ENCODE data around the gene RNASEH2B. TPM values are rescaled to one million over a fixed set of nuclear protein-coding genes. Genes with fewer than 3 reads are reported as not detected.

Gene RNASEH2B
- total RNA-seq, 1 experiment from 2014 or later, result 33.3 TPM

DNA sequence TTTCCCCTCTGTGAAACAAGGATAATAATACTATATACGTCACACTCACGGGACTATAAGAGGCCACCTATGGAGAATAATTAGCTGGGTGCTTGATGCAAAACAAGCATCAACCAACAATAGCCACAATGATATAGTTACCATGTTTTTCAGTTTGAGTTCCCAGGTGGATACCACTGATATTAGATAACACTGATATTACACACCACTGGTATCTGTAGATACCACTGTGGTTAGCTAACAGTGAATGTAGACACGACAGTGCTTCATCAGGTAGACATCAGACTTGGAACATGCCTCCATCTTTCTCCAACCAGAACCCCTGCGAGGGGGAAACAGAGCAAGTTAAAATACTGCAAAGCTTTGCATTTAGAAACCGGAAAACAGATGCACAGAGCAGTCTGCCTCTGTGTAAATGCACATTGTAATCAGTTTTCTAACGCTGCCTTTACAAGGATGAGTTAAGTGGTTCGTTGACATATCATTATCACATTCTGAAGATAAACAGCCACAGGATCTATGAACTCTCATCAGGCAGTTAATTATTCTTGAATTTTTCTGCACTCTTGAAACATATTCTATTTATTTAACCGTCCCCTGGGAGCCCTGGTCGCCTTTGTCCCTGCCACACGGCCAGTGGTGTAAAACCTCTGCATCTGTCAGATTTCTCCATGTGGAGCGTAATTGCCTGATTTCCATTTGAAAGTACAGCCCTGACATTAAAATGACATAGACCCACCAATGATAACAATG is 80.7 kb downstream of the RNASEH2B start:
- TF ChIP-seq GTF2I (CRISPR knock-in tag; conservative IDR thresholded peaks at IDR 0.05), result no peak
- no peak for TF ChIP-seq JUN (CRISPR knock-in tag; IDR thresholded peaks at IDR 0.05)
- TF ChIP-seq ZNF671 (CRISPR knock-in tag; IDR thresholded peaks at IDR 0.05), result no peak
- TF ChIP-seq NR1H2 (CRISPR knock-in tag; IDR thresholded peaks at IDR 0.05), result no peak
- no peak for TF ChIP-seq EMX1 (CRISPR knock-in tag; IDR thresholded peaks at IDR 0.05)
- TF ChIP-seq TEAD4 (CRISPR knock-in tag; IDR thresholded peaks at IDR 0.05), result no peak
- TF ChIP-seq ZBTB21 (CRISPR knock-in tag; IDR thresholded peaks at IDR 0.05; ENCODE audit: borderline replicate concordance), result no peak
- TF ChIP-seq, protein P1, sequence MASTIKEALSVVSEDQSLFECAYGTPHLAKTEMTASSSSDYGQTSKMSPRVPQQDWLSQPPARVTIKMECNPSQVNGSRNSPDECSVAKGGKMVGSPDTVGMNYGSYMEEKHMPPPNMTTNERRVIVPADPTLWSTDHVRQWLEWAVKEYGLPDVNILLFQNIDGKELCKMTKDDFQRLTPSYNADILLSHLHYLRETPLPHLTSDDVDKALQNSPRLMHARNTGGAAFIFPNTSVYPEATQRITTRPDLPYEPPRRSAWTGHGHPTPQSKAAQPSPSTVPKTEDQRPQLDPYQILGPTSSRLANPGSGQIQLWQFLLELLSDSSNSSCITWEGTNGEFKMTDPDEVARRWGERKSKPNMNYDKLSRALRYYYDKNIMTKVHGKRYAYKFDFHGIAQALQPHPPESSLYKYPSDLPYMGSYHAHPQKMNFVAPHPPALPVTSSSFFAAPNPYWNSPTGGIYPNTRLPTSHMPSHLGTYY (CRISPR knock-in tag; IDR thresholded peaks at IDR 0.05), result no peak
- TF ChIP-seq, protein P2, sequence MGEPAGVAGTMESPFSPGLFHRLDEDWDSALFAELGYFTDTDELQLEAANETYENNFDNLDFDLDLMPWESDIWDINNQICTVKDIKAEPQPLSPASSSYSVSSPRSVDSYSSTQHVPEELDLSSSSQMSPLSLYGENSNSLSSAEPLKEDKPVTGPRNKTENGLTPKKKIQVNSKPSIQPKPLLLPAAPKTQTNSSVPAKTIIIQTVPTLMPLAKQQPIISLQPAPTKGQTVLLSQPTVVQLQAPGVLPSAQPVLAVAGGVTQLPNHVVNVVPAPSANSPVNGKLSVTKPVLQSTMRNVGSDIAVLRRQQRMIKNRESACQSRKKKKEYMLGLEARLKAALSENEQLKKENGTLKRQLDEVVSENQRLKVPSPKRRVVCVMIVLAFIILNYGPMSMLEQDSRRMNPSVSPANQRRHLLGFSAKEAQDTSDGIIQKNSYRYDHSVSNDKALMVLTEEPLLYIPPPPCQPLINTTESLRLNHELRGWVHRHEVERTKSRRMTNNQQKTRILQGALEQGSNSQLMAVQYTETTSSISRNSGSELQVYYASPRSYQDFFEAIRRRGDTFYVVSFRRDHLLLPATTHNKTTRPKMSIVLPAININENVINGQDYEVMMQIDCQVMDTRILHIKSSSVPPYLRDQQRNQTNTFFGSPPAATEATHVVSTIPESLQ (CRISPR knock-in tag; IDR thresholded peaks at IDR 0.05), result no peak
- no peak for TF ChIP-seq MXD4 (CRISPR knock-in tag; IDR thresholded peaks at IDR 0.05; ENCODE audit: borderline replicate concordance)
- no peak for TF ChIP-seq ESRRA (CRISPR knock-in tag; IDR thresholded peaks at IDR 0.05; ENCODE audit: borderline replicate concordance)
- no peak for TF ChIP-seq ETV6 (CRISPR knock-in tag; IDR thresholded peaks at IDR 0.05)
- TF ChIP-seq, protein P3, sequence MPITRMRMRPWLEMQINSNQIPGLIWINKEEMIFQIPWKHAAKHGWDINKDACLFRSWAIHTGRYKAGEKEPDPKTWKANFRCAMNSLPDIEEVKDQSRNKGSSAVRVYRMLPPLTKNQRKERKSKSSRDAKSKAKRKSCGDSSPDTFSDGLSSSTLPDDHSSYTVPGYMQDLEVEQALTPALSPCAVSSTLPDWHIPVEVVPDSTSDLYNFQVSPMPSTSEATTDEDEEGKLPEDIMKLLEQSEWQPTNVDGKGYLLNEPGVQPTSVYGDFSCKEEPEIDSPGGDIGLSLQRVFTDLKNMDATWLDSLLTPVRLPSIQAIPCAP (CRISPR knock-in tag; IDR thresholded peaks at IDR 0.05), result no peak
- no peak for TF ChIP-seq GRHL2 (CRISPR knock-in tag; IDR thresholded peaks at IDR 0.05; ENCODE audit: insufficient replicate concordance, severe bottlenecking)
- TF ChIP-seq FOXP1 (CRISPR knock-in tag; IDR thresholded peaks at IDR 0.05; ENCODE audit: borderline replicate concordance), result no peak
- TF ChIP-seq, protein P4, sequence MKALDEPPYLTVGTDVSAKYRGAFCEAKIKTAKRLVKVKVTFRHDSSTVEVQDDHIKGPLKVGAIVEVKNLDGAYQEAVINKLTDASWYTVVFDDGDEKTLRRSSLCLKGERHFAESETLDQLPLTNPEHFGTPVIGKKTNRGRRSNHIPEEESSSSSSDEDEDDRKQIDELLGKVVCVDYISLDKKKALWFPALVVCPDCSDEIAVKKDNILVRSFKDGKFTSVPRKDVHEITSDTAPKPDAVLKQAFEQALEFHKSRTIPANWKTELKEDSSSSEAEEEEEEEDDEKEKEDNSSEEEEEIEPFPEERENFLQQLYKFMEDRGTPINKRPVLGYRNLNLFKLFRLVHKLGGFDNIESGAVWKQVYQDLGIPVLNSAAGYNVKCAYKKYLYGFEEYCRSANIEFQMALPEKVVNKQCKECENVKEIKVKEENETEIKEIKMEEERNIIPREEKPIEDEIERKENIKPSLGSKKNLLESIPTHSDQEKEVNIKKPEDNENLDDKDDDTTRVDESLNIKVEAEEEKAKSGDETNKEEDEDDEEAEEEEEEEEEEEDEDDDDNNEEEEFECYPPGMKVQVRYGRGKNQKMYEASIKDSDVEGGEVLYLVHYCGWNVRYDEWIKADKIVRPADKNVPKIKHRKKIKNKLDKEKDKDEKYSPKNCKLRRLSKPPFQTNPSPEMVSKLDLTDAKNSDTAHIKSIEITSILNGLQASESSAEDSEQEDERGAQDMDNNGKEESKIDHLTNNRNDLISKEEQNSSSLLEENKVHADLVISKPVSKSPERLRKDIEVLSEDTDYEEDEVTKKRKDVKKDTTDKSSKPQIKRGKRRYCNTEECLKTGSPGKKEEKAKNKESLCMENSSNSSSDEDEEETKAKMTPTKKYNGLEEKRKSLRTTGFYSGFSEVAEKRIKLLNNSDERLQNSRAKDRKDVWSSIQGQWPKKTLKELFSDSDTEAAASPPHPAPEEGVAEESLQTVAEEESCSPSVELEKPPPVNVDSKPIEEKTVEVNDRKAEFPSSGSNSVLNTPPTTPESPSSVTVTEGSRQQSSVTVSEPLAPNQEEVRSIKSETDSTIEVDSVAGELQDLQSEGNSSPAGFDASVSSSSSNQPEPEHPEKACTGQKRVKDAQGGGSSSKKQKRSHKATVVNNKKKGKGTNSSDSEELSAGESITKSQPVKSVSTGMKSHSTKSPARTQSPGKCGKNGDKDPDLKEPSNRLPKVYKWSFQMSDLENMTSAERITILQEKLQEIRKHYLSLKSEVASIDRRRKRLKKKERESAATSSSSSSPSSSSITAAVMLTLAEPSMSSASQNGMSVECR (CRISPR knock-in tag; IDR thresholded peaks at IDR 0.05; ENCODE audit: borderline replicate concordance), result no peak
- TF ChIP-seq JAZF1 (CRISPR knock-in tag; IDR thresholded peaks at IDR 0.05), result no peak
- no peak for TF ChIP-seq FOXK1 (CRISPR knock-in tag; IDR thresholded peaks at IDR 0.05)
- H3K27me3 Mint-ChIP-seq (ENCODE audit: low read depth), result peaks cover 11% of the 10 kb centered on the region; the same call in 1 of the 2 replicates
- H3K4me1 Mint-ChIP-seq, result peaks cover 36% of the 10 kb centered on the region
- H3K27ac Mint-ChIP-seq, result no peak overlapping the region
- no peak overlapping the region for H3K4me3 Mint-ChIP-seq
- ChIA-PET CTCF (interaction anchor here (0.6 to 1.9 kb wide), 9 partner anchors 21 to 392 kb away, joined by 3 to 9 read pairs (median 4); no protein-coding TSS in a partner anchor), POLR2A (interaction anchor here (0.6 to 1.1 kb wide), 2 partner anchors 9 to 991 kb away, joined by 3 to 5 read pairs; no protein-coding TSS in a partner anchor)
- ATAC-seq, result no peak
- no peak for DNase-seq (ENCODE audit: low spot score)
- peaks cover 5% of the 10 kb centered on the region for H3K9me3 Mint-ChIP-seq
- H3K36me3 Mint-ChIP-seq, result peaks cover 2% of the 10 kb centered on the region
